Thyroid gland (tissue), 4 donors: ENCODE results near the gene EFCAB7.

Source experiments
- POLR2A ChIP-seq, 2 donors: fragments of 450-650 bp; IDR thresholded peaks; one replicate each; pipeline ENCODE4 v1.6.1; 2017; ENCODE audit warnings: antibody characterized with exemption in 2 of 2, mild to moderate bottlenecking in 2 of 2, moderate library complexity in 1 of 2
- TF ChIP-seq, protein P1 (sequence below), 6 experiments: fragments of 200-600 bp in 3 of 6; fragments of 450-650 bp in 3 of 6; sonication (generic) in 3 of 6; IDR thresholded peaks; one replicate each; pipeline ENCODE4 v1.5.1; 2016 to 2019; ENCODE audit warnings: antibody characterized with exemption in 6 of 6, mild to moderate bottlenecking in 2 of 6, inconsistent platforms in 1 of 6, moderate library complexity in 1 of 6

DNA sequence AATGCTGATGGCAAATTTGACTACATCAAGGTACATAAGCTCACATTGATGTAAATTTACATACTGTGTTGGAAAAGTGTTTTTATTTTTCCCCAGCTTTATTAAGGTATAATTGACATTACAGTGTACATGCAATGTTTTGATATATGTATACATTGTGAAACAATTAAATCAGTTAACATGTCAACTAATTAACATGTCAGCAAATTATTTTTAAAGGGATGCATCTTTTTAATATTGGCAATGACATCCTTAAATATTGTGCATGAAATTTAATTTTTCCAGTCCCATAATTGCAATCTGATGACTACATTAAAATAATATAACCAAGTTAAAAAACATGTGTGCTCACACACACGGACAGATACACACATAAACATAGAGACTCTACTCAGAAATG, 9.4 kb downstream of the EFCAB7 start:
- TF ChIP-seq, protein P1, sequence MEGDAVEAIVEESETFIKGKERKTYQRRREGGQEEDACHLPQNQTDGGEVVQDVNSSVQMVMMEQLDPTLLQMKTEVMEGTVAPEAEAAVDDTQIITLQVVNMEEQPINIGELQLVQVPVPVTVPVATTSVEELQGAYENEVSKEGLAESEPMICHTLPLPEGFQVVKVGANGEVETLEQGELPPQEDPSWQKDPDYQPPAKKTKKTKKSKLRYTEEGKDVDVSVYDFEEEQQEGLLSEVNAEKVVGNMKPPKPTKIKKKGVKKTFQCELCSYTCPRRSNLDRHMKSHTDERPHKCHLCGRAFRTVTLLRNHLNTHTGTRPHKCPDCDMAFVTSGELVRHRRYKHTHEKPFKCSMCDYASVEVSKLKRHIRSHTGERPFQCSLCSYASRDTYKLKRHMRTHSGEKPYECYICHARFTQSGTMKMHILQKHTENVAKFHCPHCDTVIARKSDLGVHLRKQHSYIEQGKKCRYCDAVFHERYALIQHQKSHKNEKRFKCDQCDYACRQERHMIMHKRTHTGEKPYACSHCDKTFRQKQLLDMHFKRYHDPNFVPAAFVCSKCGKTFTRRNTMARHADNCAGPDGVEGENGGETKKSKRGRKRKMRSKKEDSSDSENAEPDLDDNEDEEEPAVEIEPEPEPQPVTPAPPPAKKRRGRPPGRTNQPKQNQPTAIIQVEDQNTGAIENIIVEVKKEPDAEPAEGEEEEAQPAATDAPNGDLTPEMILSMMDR (IDR thresholded peaks at IDR 0.05), result no peak
- no peak for TF ChIP-seq POLR2A (IDR thresholded peaks at IDR 0.05)
